SH-SY5Y (cell line): Measurements from ENCODE around the gene DUXA.

ENCODE experiments used
- GATA2 ChIP-seq: IDR thresholded peaks from 2 replicates; pipeline ENCODE4 v1.6.1; 2011; ENCODE audit warnings: mild to moderate bottlenecking, low read depth, low read length
- GATA3 ChIP-seq: IDR thresholded peaks from 2 replicates; pipeline ENCODE4 v1.6.1; 2011; ENCODE audit warnings: low read depth, mild to moderate bottlenecking, low read length, moderate library complexity

GRCh38 chr19:57192993-57193392 lies 25.7 kb upstream of the DUXA start:
- TF ChIP-seq GATA2 (no peak), GATA3 (no peak)
